SK-N-MC (cell line): Measurements from ENCODE around the gene HAPLN3.

Source experiments
- EZH2 ChIP-seq: fragments of 200-600 bp; sonication (generic); IDR thresholded peaks from one replicate; pipeline ENCODE4 v1.6.1; 2017; ENCODE audit warnings: antibody characterized with exemption
- FOXP2 ChIP-seq: optimal IDR thresholded peaks from 2 replicates; pipeline ENCODE3; 2011; ENCODE audit warnings: mild to moderate bottlenecking, moderate library complexity; ENCODE audit not compliant: insufficient read depth; ENCODE audit errors: extremely low read length, control extremely low read depth
- POLR2AphosphoS5 ChIP-seq: IDR thresholded peaks from 2 replicates; pipeline ENCODE4 v1.6.1; 2012; ENCODE audit warnings: mild to moderate bottlenecking, low read depth, low read length, borderline replicate concordance

- TF ChIP-seq FOXP2 (no peak), POLR2AphosphoS5 (no peak), EZH2 (no peak)
These were observed 13.6 kb upstream of the HAPLN3 start for GRCh38 chr15:88908697-88909621.
